Esophagus muscularis mucosa (tissue), 4 donors: ENCODE results near the gene INTS14. TPM values are rescaled to one million over a fixed set of nuclear protein-coding genes. Genes with fewer than 3 reads are reported as not detected.

Experiments used
- DNase-seq: peaks from one replicate; pipeline ENCODE4 v3.0.0-alpha.2; 2017; ENCODE audit errors: extremely low spot score
- H3K27ac ChIP-seq, 4 donors: fragments of 200-600 bp; sonication (generic); replicated peaks in 1 of 4; 1 replicate in 3 of 4; 2 replicates in 1 of 4; pipeline ENCODE4 v1.5.1; 2016 to 2019; ENCODE audit warnings: mild to moderate bottlenecking in 1 of 4
- H3K27me3 ChIP-seq, 4 donors: fragments of 200-600 bp; sonication (generic); one replicate each; pipeline versions ENCODE4 v1.5.1 to v1.6.0; 2016 to 2019
- H3K36me3 ChIP-seq, 4 donors: fragments of 200-600 bp; sonication (generic); one replicate each; pipeline ENCODE4 v1.5.1; 2016 to 2019
- H3K4me1 ChIP-seq, 4 donors: fragments of 200-600 bp; sonication (generic); one replicate each; pipeline ENCODE4 v1.5.1; 2016 to 2019
- H3K4me3 ChIP-seq, 4 donors: fragments of 200-600 bp; sonication (generic); 1 replicate in 2 of 4; 2 replicates in 2 of 4; pipeline ENCODE4 v1.5.1; 2016 to 2019; ENCODE audit warnings: mild to moderate bottlenecking in 4 of 4, moderate library complexity in 1 of 4
- H3K9me3 ChIP-seq, 4 donors: fragments of 200-600 bp; sonication (generic); 1 replicate in 3 of 4; 2 replicates in 1 of 4; pipeline ENCODE4 v1.5.1; 2016 to 2019
- EP300 ChIP-seq: sonication (generic); formaldehyde crosslinking; IDR thresholded peaks from one replicate; pipeline ENCODE4 v1.6.1; 2017; ENCODE audit warnings: antibody characterized with exemption
- POLR2A ChIP-seq: fragments of 450-650 bp; IDR thresholded peaks from one replicate; pipeline ENCODE4 v1.6.1; 2017; ENCODE audit warnings: antibody characterized with exemption, moderate library complexity, mild to moderate bottlenecking, low read depth
- POLR2AphosphoS5 ChIP-seq, 2 donors: sonication (generic); formaldehyde crosslinking; IDR thresholded peaks; one replicate each; pipeline ENCODE4 v1.6.1; 2017; ENCODE audit warnings: antibody characterized with exemption in 2 of 2
- WGBS: methylation state at CpG from one replicate; pipeline ENCODE4 v1.1.5; 2018; 5-methylcytosine and 5-hydroxymethylcytosine counted together
- intact Hi-C: fragments of 100-400 bp; cut with DNase I; formaldehyde crosslinking; loops from one replicate; pipeline ENCODE4 v1.15.1; 2023
- total RNA-seq, 4 donors: library from RNA; depleted of rRNA; stranded (reverse); fragments of >200 nt; gene quantifications; one replicate each; pipeline versions ENCODE4 v1.1.0 to v1.2.1, GENCODE V29; 2016
- TF ChIP-seq, protein P1 (sequence below), 3 experiments: fragments of 200-600 bp in 2 of 3; fragments of 450-650 bp in 1 of 3; sonication (generic) in 2 of 3; IDR thresholded peaks; one replicate each; pipeline ENCODE4 v1.5.1; 2017 to 2019; ENCODE audit warnings: antibody characterized with exemption in 3 of 3, mild to moderate bottlenecking in 2 of 3, moderate library complexity in 1 of 3

INTS14 gene
- total RNA-seq, 4 donors from 2014 or later = 18.9 to 24.2 (median 21.3) TPM

GRCh38 chr15:65633752-65634151, 22.8 kb upstream of the INTS14 start:
- 77% methylated on average over 2 of the region's 2 CpGs for WGBS
- no peaks in the 10 kb centered on the region for H3K36me3 ChIP-seq
- H3K9me3 ChIP-seq = no peaks in the 10 kb centered on the region
- no peak overlapping the region for H3K27ac ChIP-seq
- TF ChIP-seq POLR2AphosphoS5 (IDR thresholded peaks at IDR 0.05) (no peak), EP300 (no peak), POLR2A (no peak)
- TF ChIP-seq, protein P1, sequence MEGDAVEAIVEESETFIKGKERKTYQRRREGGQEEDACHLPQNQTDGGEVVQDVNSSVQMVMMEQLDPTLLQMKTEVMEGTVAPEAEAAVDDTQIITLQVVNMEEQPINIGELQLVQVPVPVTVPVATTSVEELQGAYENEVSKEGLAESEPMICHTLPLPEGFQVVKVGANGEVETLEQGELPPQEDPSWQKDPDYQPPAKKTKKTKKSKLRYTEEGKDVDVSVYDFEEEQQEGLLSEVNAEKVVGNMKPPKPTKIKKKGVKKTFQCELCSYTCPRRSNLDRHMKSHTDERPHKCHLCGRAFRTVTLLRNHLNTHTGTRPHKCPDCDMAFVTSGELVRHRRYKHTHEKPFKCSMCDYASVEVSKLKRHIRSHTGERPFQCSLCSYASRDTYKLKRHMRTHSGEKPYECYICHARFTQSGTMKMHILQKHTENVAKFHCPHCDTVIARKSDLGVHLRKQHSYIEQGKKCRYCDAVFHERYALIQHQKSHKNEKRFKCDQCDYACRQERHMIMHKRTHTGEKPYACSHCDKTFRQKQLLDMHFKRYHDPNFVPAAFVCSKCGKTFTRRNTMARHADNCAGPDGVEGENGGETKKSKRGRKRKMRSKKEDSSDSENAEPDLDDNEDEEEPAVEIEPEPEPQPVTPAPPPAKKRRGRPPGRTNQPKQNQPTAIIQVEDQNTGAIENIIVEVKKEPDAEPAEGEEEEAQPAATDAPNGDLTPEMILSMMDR (IDR thresholded peaks at IDR 0.05) = no peak
- intact Hi-C loops = no loop called here
- DNase-seq = no peak
- no peaks in the 10 kb centered on the region for H3K27me3 ChIP-seq
- H3K4me1 ChIP-seq = peaks cover under 1 to 7% (median 5%) of the 10 kb centered on the region in 4 donors
- no peak overlapping the region for H3K4me3 ChIP-seq

DNA sequence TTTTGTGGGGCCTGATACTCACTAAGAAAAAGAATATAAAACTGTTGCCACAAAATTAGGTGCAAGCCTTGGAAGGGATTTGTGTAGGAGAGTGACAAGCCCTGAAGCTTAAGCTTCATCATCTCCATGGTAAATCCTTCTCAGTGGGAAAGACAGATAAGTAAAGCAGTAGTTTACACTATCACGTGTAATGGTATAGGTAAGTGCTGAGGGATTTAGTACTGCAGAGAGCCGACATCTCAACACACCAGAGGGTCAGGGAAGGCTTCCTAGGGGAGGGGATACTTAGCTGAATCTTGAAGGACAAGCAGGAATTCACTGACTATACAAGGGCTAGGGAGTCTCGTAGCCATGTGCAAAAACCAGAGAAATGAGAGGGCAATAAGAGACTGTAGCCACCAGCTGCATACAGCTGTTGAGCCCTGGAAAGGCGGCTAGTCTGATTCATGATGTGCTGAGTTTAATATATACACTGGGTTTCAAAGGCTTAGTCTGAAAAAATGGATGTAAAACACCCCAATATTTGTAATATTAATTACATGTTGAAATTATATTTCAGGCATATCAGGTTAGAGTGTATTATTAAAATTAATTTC, 21.9 kb upstream of the INTS14 start:
- H3K9me3 ChIP-seq = no peaks in the 10 kb centered on the region
- no peak overlapping the region for H3K4me3 ChIP-seq
- no peak overlapping the region for H3K27ac ChIP-seq
- H3K4me1 ChIP-seq = no peaks in the 10 kb centered on the region
- no peak for TF ChIP-seq EP300
- TF ChIP-seq, protein P1 (IDR thresholded peaks at IDR 0.05) = no peak
- TF ChIP-seq POLR2AphosphoS5 (IDR thresholded peaks at IDR 0.05) = no peak
- no peak for TF ChIP-seq POLR2A
- H3K36me3 ChIP-seq = no peaks in the 10 kb centered on the region
- H3K27me3 ChIP-seq = no peaks in the 10 kb centered on the region
- intact Hi-C loops = no loop called here
- DNase-seq = no peak
- WGBS = 60% methylated on average over 4 of the region's 4 CpGs

- 98% methylated on average over 6 of the region's 6 CpGs for WGBS
- intact Hi-C loops = no loop called here
- Histone ChIP-seq H3K36me3 (peaks cover 0 to under 1% (median 0%) of the 10 kb centered on the region in 4 donors), H3K9me3 (no peaks in the 10 kb centered on the region), H3K4me3 (no peak overlapping the region), H3K27me3 (no peaks in the 10 kb centered on the region), H3K27ac (no peak overlapping the region), H3K4me1 (no peaks in the 10 kb centered on the region)
- no peak for DNase-seq
- no peak for TF ChIP-seq POLR2AphosphoS5 (IDR thresholded peaks at IDR 0.05)
- no peak for TF ChIP-seq POLR2A
- TF ChIP-seq, protein P1 (IDR thresholded peaks at IDR 0.05) = no peak
- TF ChIP-seq EP300 = no peak
Measured at GRCh38 chr15:65631503-65631902, 20.6 kb upstream of the INTS14 start.

GRCh38 chr15:65630760-65631159, 19.8 kb upstream of the INTS14 start:
- Histone ChIP-seq H3K9me3 (no peaks in the 10 kb centered on the region), H3K4me1 (no peaks in the 10 kb centered on the region), H3K27me3 (no peaks in the 10 kb centered on the region), H3K4me3 (no peak overlapping the region), H3K27ac (no peak overlapping the region), H3K36me3 (peaks cover 0 to 7% (median under 1%) of the 10 kb centered on the region in 4 donors)
- 99% methylated on average over 5 of the region's 5 CpGs for WGBS
- TF ChIP-seq EP300 (no peak), POLR2AphosphoS5 (IDR thresholded peaks at IDR 0.05) (no peak), POLR2A (no peak)
- TF ChIP-seq, protein P1 (IDR thresholded peaks at IDR 0.05) = no peak
- no peak for DNase-seq
- intact Hi-C loops = no loop called here

DNA sequence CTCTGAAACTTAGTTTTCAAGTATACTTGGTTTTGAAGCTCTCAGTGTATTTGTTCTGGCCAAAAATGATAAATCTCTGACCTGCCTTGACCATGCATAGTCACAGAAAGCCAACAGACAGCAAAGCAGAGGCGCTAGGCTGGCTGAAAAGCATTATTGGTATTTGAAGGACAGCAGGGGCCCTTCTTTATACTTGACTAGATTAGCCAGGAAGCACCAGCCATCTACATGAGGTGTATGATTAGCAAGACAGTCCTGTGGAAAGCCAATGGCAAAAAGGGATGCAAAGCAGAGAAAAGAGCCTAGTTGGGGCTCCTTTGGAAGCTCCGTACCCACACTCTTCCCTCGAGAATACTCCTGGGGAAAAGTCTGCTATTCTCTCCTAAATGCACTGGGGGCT, 18.6 kb upstream of the INTS14 start:
- WGBS = 100% methylated on average over 3 of the region's 3 CpGs
- Histone ChIP-seq H3K36me3 (peaks cover 0 to 20% (median 10%) of the 10 kb centered on the region in 4 donors), H3K4me1 (no peaks in the 10 kb centered on the region), H3K4me3 (no peak overlapping the region), H3K27me3 (no peaks in the 10 kb centered on the region), H3K9me3 (no peaks in the 10 kb centered on the region), H3K27ac (no peak overlapping the region)
- no peak for DNase-seq
- intact Hi-C loops = no loop called here
- TF ChIP-seq, protein P1 (IDR thresholded peaks at IDR 0.05) = no peak
- no peak for TF ChIP-seq EP300
- TF ChIP-seq POLR2A = no peak
- TF ChIP-seq POLR2AphosphoS5 (IDR thresholded peaks at IDR 0.05) = no peak
